Calu3 (cell line): Measurements from ENCODE around the gene BAG2. TPM values are rescaled to one million over a fixed set of nuclear protein-coding genes. Genes with fewer than 3 reads are reported as not detected.

ENCODE experiments used
- BruUV-seq: library from RNA; stranded (reverse); fragments of 400-500 nt; replicated peaks from 2 replicates; lab custom pipeline; 2021; lab: Mats Ljungman, UMichigan
- CTCF ChIA-PET: fragments of 300-600 bp; sonication (Branson Sonifier 250); formaldehyde crosslinking; loops from one replicate; lab custom pipeline; 2022; ENCODE audit warnings: antibody characterized with exemption; lab: Charles Lee
- DNase-seq: peaks from one replicate; pipeline ENCODE4 v3.0.0; 2022
- H3K27ac Mint-ChIP-seq: one replicate; pipeline ENCODE4 v1.8.0; 2022; ENCODE audit warnings: mixed read lengths; ENCODE audit not compliant: unreplicated experiment
- H3K27me3 Mint-ChIP-seq: one replicate; pipeline ENCODE4 v1.8.0; 2022; ENCODE audit warnings: mixed read lengths; ENCODE audit not compliant: unreplicated experiment
- H3K36me3 Mint-ChIP-seq: one replicate; pipeline ENCODE4 v1.8.0; 2022; ENCODE audit warnings: mild to moderate bottlenecking, moderate library complexity, mixed read lengths; ENCODE audit not compliant: insufficient read depth, unreplicated experiment
- H3K4me1 Mint-ChIP-seq: one replicate; pipeline ENCODE4 v1.8.0; 2022; ENCODE audit warnings: mild to moderate bottlenecking, low read depth, mixed read lengths; ENCODE audit not compliant: unreplicated experiment
- H3K4me3 Mint-ChIP-seq: one replicate; pipeline ENCODE4 v1.8.0; 2022; ENCODE audit warnings: mild to moderate bottlenecking, low read depth, moderate library complexity, mixed read lengths; ENCODE audit not compliant: unreplicated experiment
- H3K9me3 Mint-ChIP-seq: one replicate; pipeline ENCODE4 v1.8.0; 2022; ENCODE audit warnings: low read depth, mixed read lengths; ENCODE audit not compliant: unreplicated experiment
- CTCF ChIP-seq: fragments of 200-600 bp; IDR thresholded peaks from one replicate; pipeline ENCODE4 v1.8.0; 2022; ENCODE audit warnings: antibody characterized with exemption; ENCODE audit not compliant: unreplicated experiment
- intact Hi-C: fragments of 100-400 bp; cut with micrococcal nuclease; formaldehyde crosslinking; loops from one replicate; pipeline ENCODE4 v1.10.0; 2022; ENCODE audit not compliant: unreplicated experiment
- total RNA-seq: library from RNA; stranded (reverse); gene quantifications from 2 replicates; pipeline ENCODE4 v1.2.3, GENCODE V29; 2022

Gene BAG2
- total RNA-seq, 1 experiment from 2014 or later, result 12.1 TPM

GRCh38 chr6:57195457-57195856 lies 23.3 kb downstream of the BAG2 start:
- no peak overlapping the region for H3K27ac Mint-ChIP-seq
- no peak for TF ChIP-seq CTCF
- no peaks in the 10 kb centered on the region for H3K9me3 Mint-ChIP-seq
- H3K36me3 Mint-ChIP-seq, result peaks cover 10% of the 10 kb centered on the region
- H3K4me1 Mint-ChIP-seq, result no peaks in the 10 kb centered on the region
- no peak for DNase-seq
- CTCF ChIA-PET, result no interaction called here
- no peak overlapping the region for H3K4me3 Mint-ChIP-seq
- intact Hi-C loops, result no loop called here
- BruUV-seq, result no TSS peak
- no peaks in the 10 kb centered on the region for H3K27me3 Mint-ChIP-seq

- Mint-ChIP-seq H3K4me3 (no peak overlapping the region), H3K27me3 (no peaks in the 10 kb centered on the region), H3K27ac (no peak overlapping the region), H3K36me3 (no peaks in the 10 kb centered on the region), H3K9me3 (no peaks in the 10 kb centered on the region), H3K4me1 (no peaks in the 10 kb centered on the region)
- no peak for DNase-seq
- intact Hi-C loops, result no loop called here
- CTCF ChIA-PET, result interaction anchor here (0.7 kb wide), 1 partner anchor 15 kb away, joined by 3 read pairs; no protein-coding TSS in a partner anchor
- no TSS peak for BruUV-seq
- no peak for TF ChIP-seq CTCF
These were observed 27.0 kb downstream of the BAG2 start for GRCh38 chr6:57198926-57199636.

- intact Hi-C loops, result no loop called here
- TF ChIP-seq CTCF, result no peak
- CTCF ChIA-PET, result no interaction called here
- no peaks in the 10 kb centered on the region for H3K27me3 Mint-ChIP-seq
- no peaks in the 10 kb centered on the region for H3K4me1 Mint-ChIP-seq
- H3K4me3 Mint-ChIP-seq, result no peak overlapping the region
- no peaks in the 10 kb centered on the region for H3K9me3 Mint-ChIP-seq
- no peak overlapping the region for H3K27ac Mint-ChIP-seq
- no peaks in the 10 kb centered on the region for H3K36me3 Mint-ChIP-seq
- no TSS peak for BruUV-seq
- DNase-seq, result no peak
These were observed 29.6 kb downstream of the BAG2 start for GRCh38 chr6:57201718-57202117.

- intact Hi-C loops, result no loop called here
These were observed 33.6 kb downstream of the BAG2 start for GRCh38 chr6:57205550-57206328.

More at GRCh38 chr6:57205550-57206328, 33.6 kb downstream of the BAG2 start:
- no peaks in the 10 kb centered on the region for H3K9me3 Mint-ChIP-seq
- BruUV-seq, result no TSS peak
- no peak for DNase-seq
- H3K4me3 Mint-ChIP-seq, result no peak overlapping the region
- no peaks in the 10 kb centered on the region for H3K36me3 Mint-ChIP-seq
- no peaks in the 10 kb centered on the region for H3K27me3 Mint-ChIP-seq
- no peak for TF ChIP-seq CTCF
- H3K27ac Mint-ChIP-seq, result no peak overlapping the region
- H3K4me1 Mint-ChIP-seq, result no peaks in the 10 kb centered on the region
- CTCF ChIA-PET, result no interaction called here
